Natural killer cell (primary cell): Measurements from ENCODE around the gene RAN. TPM values are rescaled to one million over a fixed set of nuclear protein-coding genes. Genes with fewer than 3 reads are reported as not detected.

Source experiments
- ATAC-seq, 3 donors: fragments of 150-1000 bp in 2 of 3; fragments of 200-7000 bp in 1 of 3; cut with Tn5 transposase; 1 replicate in 1 of 3; 2 replicates in 2 of 3; pipeline ENCODE4 v1.10.0; 2021; ENCODE audit warnings: mild to moderate bottlenecking in 2 of 3, moderate library complexity in 2 of 3
- DNase-seq, 2 donors: peaks; one replicate each; pipeline versions ENCODE4 v3.0.0 to v3.0.0-alpha.2; 2013 to 2021; ENCODE audit warnings: mixed read lengths in 1 of 2
- H3K27ac ChIP-seq: one replicate; pipeline ENCODE4 v1.5.1; 2013; ENCODE audit warnings: mild to moderate bottlenecking, low read length
- H3K27me3 ChIP-seq: one replicate; pipeline ENCODE4 v1.6.1; 2013; ENCODE audit warnings: low read length; ENCODE audit not compliant: control insufficient read depth, insufficient read depth
- H3K36me3 ChIP-seq: one replicate; pipeline ENCODE4 v1.6.1; 2013; ENCODE audit warnings: low read length; ENCODE audit not compliant: control insufficient read depth, insufficient read depth
- H3K4me1 ChIP-seq: one replicate; pipeline ENCODE4 v1.6.1; 2013; ENCODE audit warnings: low read length; ENCODE audit not compliant: control insufficient read depth, insufficient read depth
- H3K4me3 ChIP-seq: one replicate; pipeline ENCODE4 v1.5.1; 2013; ENCODE audit warnings: low read length
- H3K9me3 ChIP-seq: one replicate; pipeline ENCODE4 v1.6.1; 2013; ENCODE audit warnings: low read length; ENCODE audit not compliant: control insufficient read depth, insufficient read depth
- H3K27ac Mint-ChIP-seq, 2 donors: one replicate each; pipeline ENCODE4 v1.8.0; 2022; ENCODE audit warnings: mild to moderate bottlenecking in 2 of 2, mixed read lengths in 2 of 2, moderate library complexity in 1 of 2
- H3K27me3 Mint-ChIP-seq, 2 donors: one replicate each; pipeline ENCODE4 v1.8.0; 2022; ENCODE audit warnings: low read depth in 2 of 2, mixed read lengths in 2 of 2
- H3K36me3 Mint-ChIP-seq: one replicate; pipeline ENCODE4 v1.8.0; 2022; ENCODE audit warnings: mixed read lengths
- H3K4me1 Mint-ChIP-seq, 2 donors: one replicate each; pipeline ENCODE4 v1.8.0; 2022; ENCODE audit warnings: mixed read lengths in 2 of 2
- H3K4me3 Mint-ChIP-seq: one replicate; pipeline ENCODE4 v1.8.0; 2022; ENCODE audit warnings: mild to moderate bottlenecking, moderate library complexity, mixed read lengths
- H3K9me3 Mint-ChIP-seq, 2 donors: one replicate each; pipeline ENCODE4 v1.8.0; 2022; ENCODE audit warnings: mixed read lengths in 2 of 2
- whole genome bisulfite sequencing: methylation state at CpG from one replicate; pipeline ENCODE4 v1.1.7; 2013; ENCODE audit warnings: missing lambda C conversion rate; ENCODE audit not compliant: insufficient coverage; 5-methylcytosine and 5-hydroxymethylcytosine counted together
- intact Hi-C: fragments of 100-400 bp; cut with micrococcal nuclease; formaldehyde crosslinking; loops from one replicate; pipeline ENCODE4 v1.14.2; 2022
- total RNA-seq, 4 donors: library from RNA; stranded (reverse); fragments of 120-200 nt in 1 of 4; gene quantifications; one replicate each; pipeline versions ENCODE4 v1.2.3 to v1.2.4, GENCODE V29; 2013 to 2022
- TF ChIP-seq, protein P1 (sequence below): fragments of 200-600 bp; IDR thresholded peaks from one replicate; pipeline ENCODE4 v1.8.0; 2022; ENCODE audit warnings: antibody characterized with exemption

RAN gene
- total RNA-seq, 3 donors from 2014 or later (not counting 1 experiment from before 2014, with no cell fraction given) = 244 to 264 (median 247) TPM

- Mint-ChIP-seq H3K4me1 (peaks cover 0 to 5% of the 10 kb centered on the region in 2 donors), H3K9me3 (no peaks in the 10 kb centered on the region), H3K36me3 (no peaks in the 10 kb centered on the region), H3K27me3 (peaks cover 38 to 61% of the 10 kb centered on the region in 2 donors), H3K4me3 (no peak overlapping the region), H3K27ac (no peak overlapping the region)
- TF ChIP-seq, protein P1, sequence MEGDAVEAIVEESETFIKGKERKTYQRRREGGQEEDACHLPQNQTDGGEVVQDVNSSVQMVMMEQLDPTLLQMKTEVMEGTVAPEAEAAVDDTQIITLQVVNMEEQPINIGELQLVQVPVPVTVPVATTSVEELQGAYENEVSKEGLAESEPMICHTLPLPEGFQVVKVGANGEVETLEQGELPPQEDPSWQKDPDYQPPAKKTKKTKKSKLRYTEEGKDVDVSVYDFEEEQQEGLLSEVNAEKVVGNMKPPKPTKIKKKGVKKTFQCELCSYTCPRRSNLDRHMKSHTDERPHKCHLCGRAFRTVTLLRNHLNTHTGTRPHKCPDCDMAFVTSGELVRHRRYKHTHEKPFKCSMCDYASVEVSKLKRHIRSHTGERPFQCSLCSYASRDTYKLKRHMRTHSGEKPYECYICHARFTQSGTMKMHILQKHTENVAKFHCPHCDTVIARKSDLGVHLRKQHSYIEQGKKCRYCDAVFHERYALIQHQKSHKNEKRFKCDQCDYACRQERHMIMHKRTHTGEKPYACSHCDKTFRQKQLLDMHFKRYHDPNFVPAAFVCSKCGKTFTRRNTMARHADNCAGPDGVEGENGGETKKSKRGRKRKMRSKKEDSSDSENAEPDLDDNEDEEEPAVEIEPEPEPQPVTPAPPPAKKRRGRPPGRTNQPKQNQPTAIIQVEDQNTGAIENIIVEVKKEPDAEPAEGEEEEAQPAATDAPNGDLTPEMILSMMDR = no peak
- H3K27ac ChIP-seq = no peak overlapping the region
- H3K36me3 ChIP-seq = no peaks in the 10 kb centered on the region
- ATAC-seq (no peak), DNase-seq (no peak)
- H3K4me1 ChIP-seq = no peaks in the 10 kb centered on the region
- intact Hi-C loops = no loop called here
- peaks cover 3% of the 10 kb centered on the region for H3K27me3 ChIP-seq
- WGBS = 87% methylated on average over 13 of the region's 13 CpGs
- no peaks in the 10 kb centered on the region for H3K9me3 ChIP-seq
- no peak overlapping the region for H3K4me3 ChIP-seq
Observed at GRCh38 chr12:130917607-130918006, 45.7 kb downstream of the RAN start.

DNA sequence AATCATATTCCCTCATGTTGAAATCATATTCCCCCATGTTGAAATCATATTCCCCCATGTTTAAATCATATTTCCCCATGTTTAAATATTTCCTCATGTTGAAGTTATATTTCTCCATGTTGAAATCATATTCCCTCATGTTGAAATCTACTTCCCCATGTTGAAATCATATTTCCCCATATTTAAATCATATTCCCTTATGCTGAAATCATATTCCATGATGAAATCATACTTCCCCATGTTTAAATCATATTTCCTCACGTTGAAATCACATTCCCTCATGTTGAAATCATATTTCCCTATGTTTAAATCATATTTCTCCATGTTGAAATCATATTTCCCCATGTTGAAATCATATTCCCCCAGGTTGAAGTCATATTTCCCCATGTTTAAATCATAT lies 47.2 kb downstream of the RAN start:
- Histone ChIP-seq H3K27ac (no peak overlapping the region), H3K4me1 (no peaks in the 10 kb centered on the region), H3K9me3 (no peaks in the 10 kb centered on the region), H3K27me3 (peaks cover 3% of the 10 kb centered on the region), H3K36me3 (no peaks in the 10 kb centered on the region), H3K4me3 (no peak overlapping the region)
- H3K4me3 Mint-ChIP-seq = no peak overlapping the region
- DNase-seq = no peak
- H3K27me3 Mint-ChIP-seq = peaks cover 37 to 68% of the 10 kb centered on the region in 2 donors
- WGBS = 38% methylated on average over 1 of the region's 1 CpG
- TF ChIP-seq, protein P1 = no peak
- intact Hi-C loops = no loop called here
- H3K27ac Mint-ChIP-seq = no peak overlapping the region
- peaks cover 0 to 5% of the 10 kb centered on the region in 2 donors for H3K4me1 Mint-ChIP-seq
- no peaks in the 10 kb centered on the region for H3K36me3 Mint-ChIP-seq
- no peaks in the 10 kb centered on the region for H3K9me3 Mint-ChIP-seq
- no peak for ATAC-seq

DNA sequence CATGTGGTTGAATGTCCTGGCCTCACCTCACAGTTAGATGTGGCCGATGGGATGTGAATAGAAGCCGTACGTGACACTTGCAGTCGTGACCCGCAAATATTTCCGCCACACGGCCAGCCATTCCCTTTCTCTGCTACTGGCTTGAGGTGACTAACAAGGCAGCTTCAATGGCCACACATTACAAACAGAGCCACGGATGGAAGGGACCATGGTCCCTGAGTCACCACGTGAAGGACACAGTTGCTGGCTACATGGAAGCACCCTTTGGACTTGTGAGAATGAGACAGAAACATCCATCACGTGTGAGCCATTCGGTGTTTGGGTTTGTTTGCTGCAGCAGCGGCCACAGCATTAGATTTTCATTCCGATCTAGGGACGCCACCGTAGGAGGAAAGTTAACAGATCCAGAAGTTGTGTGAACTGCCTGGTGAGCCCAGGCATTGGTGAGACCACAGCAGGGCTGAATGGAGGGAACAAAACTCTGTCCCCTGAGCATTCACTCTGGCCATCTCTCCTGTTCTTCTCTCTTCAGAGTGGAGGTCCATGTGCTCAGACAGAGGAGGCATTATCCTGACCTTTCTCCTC lies 48.3 kb downstream of the RAN start:
- Mint-ChIP-seq H3K27me3 (peaks cover 37 to 61% of the 10 kb centered on the region in 2 donors), H3K4me3 (no peak overlapping the region), H3K9me3 (no peaks in the 10 kb centered on the region), H3K4me1 (peaks cover 0 to 5% of the 10 kb centered on the region in 2 donors), H3K27ac (no peak overlapping the region), H3K36me3 (no peaks in the 10 kb centered on the region)
- Histone ChIP-seq H3K36me3 (no peaks in the 10 kb centered on the region), H3K27me3 (peaks cover 3% of the 10 kb centered on the region), H3K27ac (no peak overlapping the region), H3K4me1 (no peaks in the 10 kb centered on the region), H3K4me3 (no peak overlapping the region), H3K9me3 (no peaks in the 10 kb centered on the region)
- intact Hi-C loops = no loop called here
- 68% methylated on average over 15 of the region's 15 CpGs for WGBS
- TF ChIP-seq, protein P1 = no peak
- DNase-seq = no peak
- ATAC-seq = no peak
